ENCODE results near the gene FHIP1A. TPM values are rescaled to one million over a fixed set of nuclear protein-coding genes. Genes with fewer than 3 reads are reported as not detected.

The FHIP1A gene
- total and polyA plus RNA-seq, 2 donors (not counting 3 experiments of a cell fraction or from before 2014, with no cell fraction given) = 0.19 to 0.58 TPM

- dilution Hi-C loops (cut with MboI; ENCODE audit: extremely low pct_ligation_motif_present, low sequenced_read_pairs) = no loop called here
- Histone ChIP-seq H4K20me1 (replicated peaks; ENCODE audit: control insufficient read depth, extremely low read depth, insufficient read depth, low read length) (no peaks in the 10 kb centered on the region), H3K36me3 (ENCODE audit: control insufficient read depth in 2 of 2, extremely low read depth in 1 of 2, insufficient read depth in 2 of 2, low read length in 2 of 2) (no peaks in the 10 kb centered on the region), H3K4me3 (replicated peaks in 1 of 3; ENCODE audit: insufficient read depth in 1 of 3, low read depth in 1 of 3, low read length in 3 of 3) (no peak overlapping the region), H3K27ac (ENCODE audit: insufficient read depth, low read depth, low read length) (no peak overlapping the region), H3K9ac (replicated peaks; ENCODE audit: extremely low read depth, insufficient read depth, low read length) (no peak overlapping the region), H3K9me1 (replicated peaks; ENCODE audit: control insufficient read depth, extremely low read depth, insufficient read depth, low read length) (no peaks in the 10 kb centered on the region), H3K4me1 (ENCODE audit: control insufficient read depth, extremely low read depth, insufficient read depth, low read length) (no peaks in the 10 kb centered on the region), H2AFZ (ENCODE audit: low read depth, low read length) (no peak overlapping the region), H3K9me3 (replicated peaks; ENCODE audit: control insufficient read depth, insufficient read depth, low read length) (no peaks in the 10 kb centered on the region), H3K4me2 (ENCODE audit: insufficient read depth, low read length) (no peak overlapping the region), H3K27me3 (ENCODE audit: control insufficient read depth in 2 of 2, insufficient read depth in 2 of 2, low read length in 2 of 2) (no peaks in the 10 kb centered on the region), H3K79me2 (ENCODE audit: control insufficient read depth, insufficient read depth, low read length) (no peaks in the 10 kb centered on the region)
- DNase-seq (ENCODE audit: low read depth, low spot score) (no peak), FAIRE-seq (no peak)
- intact Hi-C loops (cut with micrococcal nuclease) = no loop called here
- TF ChIP-seq GATA2 (IDR thresholded peaks at IDR 0.05; ENCODE audit: insufficient read depth, insufficient read length, low read depth, low read length) = no peak
- no peak for TF ChIP-seq EZH2 (IDR thresholded peaks at IDR 0.05; ENCODE audit: borderline replicate concordance, low read depth, low read length, severe bottlenecking)
- no peak for TF ChIP-seq JUN (IDR thresholded peaks at IDR 0.05; ENCODE audit: borderline replicate concordance, insufficient read depth, insufficient read length, low read depth)
- no peak for TF ChIP-seq FOS (IDR thresholded peaks at IDR 0.05; ENCODE audit: borderline replicate concordance, insufficient read depth, low read length)
- TF ChIP-seq MAX (IDR thresholded peaks at IDR 0.05; ENCODE audit: insufficient read depth, insufficient read length) = no peak
- TF ChIP-seq POLR2AphosphoS5 (IDR thresholded peaks at IDR 0.05; ENCODE audit: insufficient read depth, low read depth, low read length) = no peak
- TF ChIP-seq MYC (IDR thresholded peaks at IDR 0.05; ENCODE audit: low read depth, low read length) = no peak
- TF ChIP-seq POLR2A (IDR thresholded peaks at IDR 0.05; ENCODE audit: low read depth, low read length) = no peak
- POLR2A ChIA-PET = no interaction called here
- BruUV-seq (replicated peaks) = no TSS peak
- CTCF ChIA-PET = no interaction called here
These were observed 37.2 kb downstream of the FHIP1A start for GRCh38 chr4:151446208-151446607.

- Histone ChIP-seq H3K79me2 (ENCODE audit: control insufficient read depth, insufficient read depth, low read length) (no peaks in the 10 kb centered on the region), H3K9ac (replicated peaks; ENCODE audit: extremely low read depth, insufficient read depth, low read length) (no peak overlapping the region), H3K4me2 (ENCODE audit: insufficient read depth, low read length) (no peak overlapping the region), H4K20me1 (replicated peaks; ENCODE audit: control insufficient read depth, extremely low read depth, insufficient read depth, low read length) (no peaks in the 10 kb centered on the region), H3K36me3 (ENCODE audit: control insufficient read depth in 2 of 2, extremely low read depth in 1 of 2, insufficient read depth in 2 of 2, low read length in 2 of 2) (no peaks in the 10 kb centered on the region), H3K9me1 (replicated peaks; ENCODE audit: control insufficient read depth, extremely low read depth, insufficient read depth, low read length) (no peaks in the 10 kb centered on the region), H3K4me1 (ENCODE audit: control insufficient read depth, extremely low read depth, insufficient read depth, low read length) (no peaks in the 10 kb centered on the region), H3K27me3 (ENCODE audit: control insufficient read depth in 2 of 2, insufficient read depth in 2 of 2, low read length in 2 of 2) (no peaks in the 10 kb centered on the region), H3K9me3 (replicated peaks; ENCODE audit: control insufficient read depth, insufficient read depth, low read length) (no peaks in the 10 kb centered on the region), H3K4me3 (replicated peaks in 1 of 3; ENCODE audit: insufficient read depth in 1 of 3, low read depth in 1 of 3, low read length in 3 of 3) (no peak overlapping the region), H2AFZ (ENCODE audit: low read depth, low read length) (no peak overlapping the region), H3K27ac (ENCODE audit: insufficient read depth, low read depth, low read length) (no peak overlapping the region)
- ChIA-PET CTCF (no interaction called here), POLR2A (no interaction called here)
- TF ChIP-seq MYC (IDR thresholded peaks at IDR 0.05; ENCODE audit: low read depth, low read length) = no peak
- no peak for TF ChIP-seq GATA2 (IDR thresholded peaks at IDR 0.05; ENCODE audit: insufficient read depth, insufficient read length, low read depth, low read length)
- no peak for TF ChIP-seq CTCF (IDR thresholded peaks at IDR 0.05; ENCODE audit: extremely low read depth in 1 of 2, insufficient read depth in 1 of 2, low read depth in 1 of 2, low read length in 2 of 2)
- TF ChIP-seq FOS (IDR thresholded peaks at IDR 0.05; ENCODE audit: borderline replicate concordance, insufficient read depth, low read length) = no peak
- TF ChIP-seq JUN (IDR thresholded peaks at IDR 0.05; ENCODE audit: borderline replicate concordance, insufficient read depth, insufficient read length, low read depth) = no peak
- TF ChIP-seq MAX (IDR thresholded peaks at IDR 0.05; ENCODE audit: insufficient read depth, insufficient read length) = no peak
- no peak for TF ChIP-seq EZH2 (IDR thresholded peaks at IDR 0.05; ENCODE audit: borderline replicate concordance, low read depth, low read length, severe bottlenecking)
- TF ChIP-seq POLR2AphosphoS5 (IDR thresholded peaks at IDR 0.05; ENCODE audit: insufficient read depth, low read depth, low read length) = no peak
- no peak for TF ChIP-seq POLR2A (IDR thresholded peaks at IDR 0.05; ENCODE audit: low read depth, low read length)
- FAIRE-seq (no peak), DNase-seq (ENCODE audit: low read depth, low spot score) (no peak)
- dilution Hi-C loops (cut with MboI; ENCODE audit: extremely low pct_ligation_motif_present, low sequenced_read_pairs) = no loop called here
- intact Hi-C loops (cut with micrococcal nuclease) = no loop called here
- BruUV-seq (replicated peaks) = no TSS peak
These were observed 45.5 kb downstream of the FHIP1A start for GRCh38 chr4:151454513-151454912.
